ENCODE results near the gene AGAP1. TPM values are rescaled to one million over a fixed set of nuclear protein-coding genes. Genes with fewer than 3 reads are reported as not detected.

The AGAP1 gene
- polyA plus RNA-seq, 4 donors = 9.8 to 19.2 (median 15.5) TPM

- Histone ChIP-seq H3K36me3 (ENCODE audit: control insufficient read depth in 3 of 3, insufficient read depth in 2 of 3, low read depth in 1 of 3, low read length in 3 of 3) (peaks cover 0 to 28% (median 0%) of the 10 kb centered on the region in 3 donors), H3K4me1 (ENCODE audit: control insufficient read depth in 3 of 3, insufficient read depth in 2 of 3, low read depth in 1 of 3, low read length in 2 of 3) (peaks cover 0 to 3% (median 0%) of the 10 kb centered on the region in 3 donors), H3K27ac (ENCODE audit: low read depth in 1 of 3, low read length in 2 of 3) (no peak overlapping the region), H3K27me3 (ENCODE audit: control insufficient read depth in 3 of 3, insufficient read depth in 3 of 3, low read length in 3 of 3) (no peaks in the 10 kb centered on the region), H3K4me3 (ENCODE audit: low read depth in 1 of 3, low read length in 3 of 3) (no peak overlapping the region), H3K9me3 (ENCODE audit: control insufficient read depth in 2 of 2, insufficient read depth in 1 of 2, low read depth in 1 of 2, low read length in 1 of 2) (no peaks in the 10 kb centered on the region)
- WGBS, 3 donors = 88 to 95% (median 92%) methylated on average over 7 of the region's 7 CpGs
- DNase-seq (no peak), FAIRE-seq (no peak)
Measured at GRCh38 chr2:235926229-235926628, 432.4 kb downstream of the AGAP1 start.

DNA sequence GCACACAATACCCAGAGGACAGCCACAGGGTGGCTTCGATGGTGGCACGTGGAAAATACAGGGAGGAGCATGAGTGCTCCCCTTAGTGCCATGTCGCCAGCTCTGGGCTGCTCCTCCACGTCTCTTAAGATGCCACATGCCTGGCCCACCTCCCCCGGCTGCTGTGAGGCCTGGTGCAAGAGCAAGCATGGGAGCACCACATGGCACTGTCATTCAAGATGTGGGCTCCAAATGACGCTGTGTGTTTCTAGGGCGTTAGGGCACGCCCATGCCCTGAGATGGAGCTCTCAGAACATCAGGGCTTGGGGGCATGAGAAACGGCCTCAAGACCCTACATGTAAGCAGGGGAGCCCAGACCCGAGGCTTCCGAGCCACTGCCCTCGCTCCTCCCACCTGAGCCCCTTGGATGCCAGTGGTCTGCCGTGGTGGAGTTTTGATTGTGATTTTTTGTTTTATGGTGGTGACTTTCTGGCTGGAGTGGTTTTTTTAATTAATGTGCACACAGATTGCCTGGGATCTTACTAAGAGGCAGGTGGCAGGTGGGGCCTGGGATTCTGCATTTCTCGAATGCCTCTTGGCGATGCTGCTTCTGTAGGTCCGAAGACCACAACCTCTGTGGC lies 435.0 kb downstream of the AGAP1 start:
- H3K36me3 ChIP-seq (ENCODE audit: control insufficient read depth in 3 of 3, insufficient read depth in 2 of 3, low read depth in 1 of 3, low read length in 3 of 3) = peaks cover 0 to 38% (median 0%) of the 10 kb centered on the region in 3 donors
- H3K4me3 ChIP-seq (ENCODE audit: low read depth in 1 of 3, low read length in 3 of 3) = no peak overlapping the region
- WGBS, 3 donors = 89 to 96% (median 94%) methylated on average over 16 of the region's 16 CpGs
- no peaks in the 10 kb centered on the region for H3K4me1 ChIP-seq (ENCODE audit: control insufficient read depth in 3 of 3, insufficient read depth in 2 of 3, low read depth in 1 of 3, low read length in 2 of 3)
- FAIRE-seq = no peak
- no peaks in the 10 kb centered on the region for H3K9me3 ChIP-seq (ENCODE audit: control insufficient read depth in 2 of 2, insufficient read depth in 1 of 2, low read depth in 1 of 2, low read length in 1 of 2)
- no peak for DNase-seq
- H3K27me3 ChIP-seq (ENCODE audit: control insufficient read depth in 3 of 3, insufficient read depth in 3 of 3, low read length in 3 of 3) = no peaks in the 10 kb centered on the region
- no peak overlapping the region for H3K27ac ChIP-seq (ENCODE audit: low read depth in 1 of 3, low read length in 2 of 3)

DNA sequence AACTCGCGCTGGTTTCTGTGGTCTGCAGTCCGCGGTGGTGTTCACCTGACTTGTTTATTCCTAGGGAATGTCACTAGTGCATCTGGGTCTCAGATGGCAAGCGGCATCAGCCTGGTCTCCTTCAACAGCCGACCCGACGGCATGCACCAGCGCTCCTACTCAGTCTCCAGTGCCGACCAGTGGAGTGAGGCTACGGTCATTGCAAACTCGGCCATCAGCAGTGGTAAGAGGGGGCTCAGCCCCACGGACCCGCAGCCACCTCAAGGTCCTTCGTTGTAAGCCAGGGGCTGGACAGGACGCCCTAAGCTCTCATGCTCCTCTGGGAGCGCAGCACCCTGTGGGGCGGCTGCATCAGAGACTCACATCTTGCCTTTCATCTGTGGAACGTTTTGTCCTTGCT lies 436.9 kb downstream of the AGAP1 start:
- FAIRE-seq (no peak), DNase-seq (no peak)
- 87 to 92% (median 90%) methylated on average over 19 of the region's 19 CpGs for WGBS, 3 donors
- H3K4me3 ChIP-seq (ENCODE audit: low read depth in 1 of 3, low read length in 3 of 3) = no peak overlapping the region
- H3K9me3 ChIP-seq (ENCODE audit: control insufficient read depth in 2 of 2, insufficient read depth in 1 of 2, low read depth in 1 of 2, low read length in 1 of 2) = no peaks in the 10 kb centered on the region
- H3K4me1 ChIP-seq (ENCODE audit: control insufficient read depth in 3 of 3, insufficient read depth in 2 of 3, low read depth in 1 of 3, low read length in 2 of 3) = no peaks in the 10 kb centered on the region
- no peaks in the 10 kb centered on the region for H3K27me3 ChIP-seq (ENCODE audit: control insufficient read depth in 3 of 3, insufficient read depth in 3 of 3, low read length in 3 of 3)
- H3K36me3 ChIP-seq (ENCODE audit: control insufficient read depth in 3 of 3, insufficient read depth in 2 of 3, low read depth in 1 of 3, low read length in 3 of 3) = peaks cover 0 to 45% (median 3%) of the 10 kb centered on the region in 3 donors
- no peak overlapping the region for H3K27ac ChIP-seq (ENCODE audit: low read depth in 1 of 3, low read length in 2 of 3)

- WGBS, 3 donors = 89 to 93% (median 91%) methylated on average over 15 of the region's 15 CpGs
- no peak overlapping the region for H3K4me3 ChIP-seq (ENCODE audit: low read depth in 1 of 3, low read length in 3 of 3)
- no peaks in the 10 kb centered on the region for H3K27me3 ChIP-seq (ENCODE audit: control insufficient read depth in 3 of 3, insufficient read depth in 3 of 3, low read length in 3 of 3)
- no peaks in the 10 kb centered on the region for H3K4me1 ChIP-seq (ENCODE audit: control insufficient read depth in 3 of 3, insufficient read depth in 2 of 3, low read depth in 1 of 3, low read length in 2 of 3)
- H3K36me3 ChIP-seq (ENCODE audit: control insufficient read depth in 3 of 3, insufficient read depth in 2 of 3, low read depth in 1 of 3, low read length in 3 of 3) = peaks cover 0 to 47% (median 3%) of the 10 kb centered on the region in 3 donors
- DNase-seq (no peak), FAIRE-seq (no peak)
- no peak overlapping the region for H3K27ac ChIP-seq (ENCODE audit: low read depth in 1 of 3, low read length in 2 of 3)
- no peaks in the 10 kb centered on the region for H3K9me3 ChIP-seq (ENCODE audit: control insufficient read depth in 2 of 2, insufficient read depth in 1 of 2, low read depth in 1 of 2, low read length in 1 of 2)
Measured at GRCh38 chr2:235931676-235932075, 437.8 kb downstream of the AGAP1 start.

DNA sequence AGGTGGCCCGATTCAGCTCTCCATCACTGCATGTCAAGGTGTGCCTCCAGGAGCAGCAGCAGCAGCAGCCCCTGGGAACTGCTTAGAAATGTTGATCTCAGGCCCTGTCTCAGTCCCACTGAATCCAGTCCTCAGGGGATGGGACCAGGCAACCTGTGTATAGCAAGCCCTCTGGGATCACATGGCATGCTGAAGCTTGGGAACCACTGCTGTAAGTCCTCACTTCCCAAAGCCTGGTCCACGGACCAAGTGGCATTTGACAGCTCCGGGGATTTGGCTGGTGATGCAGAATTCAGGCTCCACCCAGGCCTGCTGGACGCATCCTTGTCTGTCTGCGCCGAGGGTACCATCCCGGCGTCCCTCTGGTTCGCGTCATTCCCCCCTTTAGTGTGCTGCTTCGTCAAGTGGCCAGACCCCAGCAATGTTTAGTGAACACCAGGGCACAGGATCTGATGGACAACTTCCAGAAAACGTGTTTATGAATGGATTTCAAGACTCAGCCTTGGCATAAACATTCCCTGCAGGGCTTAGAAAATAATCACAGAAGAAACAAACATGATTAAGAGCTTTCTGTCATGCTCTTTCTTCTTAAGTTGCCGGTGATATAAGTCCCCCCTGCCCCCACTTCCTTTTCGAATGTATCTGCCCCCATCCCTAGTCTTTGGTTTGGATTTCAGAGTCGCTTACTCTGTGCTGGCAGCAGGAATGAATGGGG lies 440.4 kb downstream of the AGAP1 start:
- WGBS, 3 donors = 74 to 90% (median 86%) methylated on average over 15 of the region's 15 CpGs
- FAIRE-seq (no peak), DNase-seq (no peak)
- Histone ChIP-seq H3K27ac (ENCODE audit: low read depth in 1 of 3, low read length in 2 of 3) (no peak overlapping the region), H3K4me3 (ENCODE audit: low read depth in 1 of 3, low read length in 3 of 3) (no peak overlapping the region), H3K9me3 (ENCODE audit: control insufficient read depth in 2 of 2, insufficient read depth in 1 of 2, low read depth in 1 of 2, low read length in 1 of 2) (no peaks in the 10 kb centered on the region), H3K4me1 (ENCODE audit: control insufficient read depth in 3 of 3, insufficient read depth in 2 of 3, low read depth in 1 of 3, low read length in 2 of 3) (peaks cover 0 to 4% (median 0%) of the 10 kb centered on the region in 3 donors), H3K36me3 (ENCODE audit: control insufficient read depth in 3 of 3, insufficient read depth in 2 of 3, low read depth in 1 of 3, low read length in 3 of 3) (peaks cover 0 to 51% (median 3%) of the 10 kb centered on the region in 3 donors), H3K27me3 (ENCODE audit: control insufficient read depth in 3 of 3, insufficient read depth in 3 of 3, low read length in 3 of 3) (no peaks in the 10 kb centered on the region)

GRCh38 chr2:235934774-235935484 lies 441.1 kb downstream of the AGAP1 start:
- Histone ChIP-seq H3K27me3 (ENCODE audit: control insufficient read depth in 3 of 3, insufficient read depth in 3 of 3, low read length in 3 of 3) (no peaks in the 10 kb centered on the region), H3K36me3 (ENCODE audit: control insufficient read depth in 3 of 3, insufficient read depth in 2 of 3, low read depth in 1 of 3, low read length in 3 of 3) (peaks cover 0 to 58% (median 3%) of the 10 kb centered on the region in 3 donors)
- FAIRE-seq = no peak

DNA sequence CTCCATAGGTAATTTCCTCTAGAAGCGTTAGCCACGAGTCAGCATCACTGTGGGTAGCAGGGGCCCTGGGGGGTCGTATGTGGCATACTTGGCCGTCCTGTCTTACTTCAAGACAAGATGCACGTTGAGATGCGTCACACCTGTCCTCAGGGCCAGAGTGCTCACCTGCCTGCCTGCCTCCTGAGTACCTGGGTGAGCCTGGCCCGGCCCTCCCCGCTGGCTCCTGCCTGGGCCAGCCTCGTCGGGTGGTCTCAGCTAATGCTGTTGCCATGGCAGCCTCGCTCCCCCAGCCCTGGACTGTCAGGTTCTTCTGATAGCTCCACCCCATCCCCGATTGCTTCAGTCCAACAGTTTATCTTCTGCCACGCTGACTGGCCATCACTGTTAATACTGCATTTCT lies 441.9 kb downstream of the AGAP1 start:
- DNase-seq (no peak), FAIRE-seq (no peak)
- no peak overlapping the region for H3K4me3 ChIP-seq (ENCODE audit: low read depth in 1 of 3, low read length in 3 of 3)
- no peaks in the 10 kb centered on the region for H3K9me3 ChIP-seq (ENCODE audit: control insufficient read depth in 2 of 2, insufficient read depth in 1 of 2, low read depth in 1 of 2, low read length in 1 of 2)
- no peak overlapping the region for H3K27ac ChIP-seq (ENCODE audit: low read depth in 1 of 3, low read length in 2 of 3)
- no peaks in the 10 kb centered on the region for H3K27me3 ChIP-seq (ENCODE audit: control insufficient read depth in 3 of 3, insufficient read depth in 3 of 3, low read length in 3 of 3)
- WGBS, 3 donors = 87 to 94% (median 91%) methylated on average over 13 of the region's 13 CpGs
- H3K36me3 ChIP-seq (ENCODE audit: control insufficient read depth in 3 of 3, insufficient read depth in 2 of 3, low read depth in 1 of 3, low read length in 3 of 3) = peaks cover 0 to 53% (median 3%) of the 10 kb centered on the region in 3 donors
- H3K4me1 ChIP-seq (ENCODE audit: control insufficient read depth in 3 of 3, insufficient read depth in 2 of 3, low read depth in 1 of 3, low read length in 2 of 3) = peaks cover 0 to 4% (median 0%) of the 10 kb centered on the region in 3 donors

More at GRCh38 chr2:235934774-235935484, 441.1 kb downstream of the AGAP1 start:
- Histone ChIP-seq H3K27ac (ENCODE audit: low read depth in 1 of 3, low read length in 2 of 3) (no peak overlapping the region), H3K9me3 (ENCODE audit: control insufficient read depth in 2 of 2, insufficient read depth in 1 of 2, low read depth in 1 of 2, low read length in 1 of 2) (no peaks in the 10 kb centered on the region), H3K4me3 (ENCODE audit: low read depth in 1 of 3, low read length in 3 of 3) (no peak overlapping the region), H3K4me1 (ENCODE audit: control insufficient read depth in 3 of 3, insufficient read depth in 2 of 3, low read depth in 1 of 3, low read length in 2 of 3) (peaks cover 0 to 4% (median 0%) of the 10 kb centered on the region in 3 donors)
- DNase-seq = no peak
- WGBS, 3 donors = 81 to 92% (median 90%) methylated on average over 16 of the region's 16 CpGs

DNA sequence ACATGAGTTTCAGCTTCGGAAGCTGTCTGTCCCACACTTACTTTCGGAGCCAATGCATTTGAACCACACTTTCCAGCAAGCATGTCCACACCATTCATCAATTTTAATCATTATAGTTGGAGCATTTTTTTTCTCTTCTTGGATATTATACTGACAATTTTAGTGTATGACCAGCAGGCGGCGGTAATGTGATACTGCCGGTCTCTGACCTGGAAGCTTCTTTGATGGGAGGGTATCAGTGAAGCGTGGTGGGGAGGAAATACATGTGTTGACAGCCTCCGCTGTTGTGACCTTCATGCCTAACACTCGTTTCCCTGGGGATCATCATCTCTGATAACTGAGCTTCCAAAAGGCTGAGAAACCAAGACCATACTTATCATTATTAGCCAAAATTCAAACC lies 442.6 kb downstream of the AGAP1 start:
- Histone ChIP-seq H3K9me3 (ENCODE audit: control insufficient read depth in 2 of 2, insufficient read depth in 1 of 2, low read depth in 1 of 2, low read length in 1 of 2) (no peaks in the 10 kb centered on the region), H3K27ac (ENCODE audit: low read depth in 1 of 3, low read length in 2 of 3) (no peak overlapping the region), H3K27me3 (ENCODE audit: control insufficient read depth in 3 of 3, insufficient read depth in 3 of 3, low read length in 3 of 3) (no peaks in the 10 kb centered on the region), H3K4me1 (ENCODE audit: control insufficient read depth in 3 of 3, insufficient read depth in 2 of 3, low read depth in 1 of 3, low read length in 2 of 3) (peaks cover 0 to 4% (median 0%) of the 10 kb centered on the region in 3 donors), H3K4me3 (ENCODE audit: low read depth in 1 of 3, low read length in 3 of 3) (no peak overlapping the region), H3K36me3 (ENCODE audit: control insufficient read depth in 3 of 3, insufficient read depth in 2 of 3, low read depth in 1 of 3, low read length in 3 of 3) (peaks cover 0 to 49% (median 3%) of the 10 kb centered on the region in 3 donors)
- DNase-seq (no peak), FAIRE-seq (no peak)
- WGBS, 3 donors = 76 to 87% (median 85%) methylated on average over 8 of the region's 8 CpGs
